Ramos (cell line): ENCODE data around the gene GCK.

Experiments
- in situ Hi-C: fragments of 300-500 bp; cut with MboI; formaldehyde crosslinking; loops from one replicate; pipeline ENCODE4 v1.14.3; 2022; ENCODE audit warnings: low sequenced_read_pairs; ENCODE audit not compliant: unreplicated experiment

Gene GCK

DNA sequence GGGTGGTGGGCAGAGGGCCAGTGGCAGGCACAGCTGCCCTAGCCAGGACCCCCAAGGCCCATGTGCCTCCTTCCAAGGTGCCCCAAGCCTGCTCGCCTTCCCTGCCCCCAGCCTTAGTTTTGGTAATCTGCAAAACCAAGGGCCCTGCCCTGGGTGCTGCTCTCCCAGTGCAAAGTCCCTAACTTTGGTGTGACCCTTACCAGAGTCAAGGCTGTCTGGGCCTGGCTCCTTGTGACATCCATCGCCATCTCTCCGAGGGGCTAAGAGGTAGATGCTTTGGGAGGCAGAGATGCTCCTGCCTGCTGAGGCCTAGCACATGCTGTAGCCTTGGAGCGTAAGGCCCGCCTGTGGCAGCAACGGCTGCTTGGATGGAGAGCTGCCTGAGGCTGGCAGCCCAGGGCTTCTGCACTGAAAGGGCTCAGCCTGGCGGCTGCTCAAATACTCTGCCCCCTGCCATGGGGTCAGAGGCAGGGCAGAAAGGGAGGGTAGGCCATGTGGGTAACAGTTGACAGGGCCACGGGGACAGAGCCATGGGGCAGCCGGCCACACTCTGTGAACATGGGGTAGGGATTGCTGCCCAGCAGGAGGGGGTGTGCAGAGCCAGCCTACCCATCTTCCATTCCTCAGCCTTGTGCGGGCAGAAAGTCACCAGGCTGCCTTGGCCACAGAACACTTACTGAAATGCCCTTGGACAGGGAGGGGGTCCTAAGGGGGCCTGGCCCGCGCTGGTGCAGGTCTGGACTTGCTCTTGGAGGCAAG lies 30.2 kb downstream of the GCK start:
- in situ Hi-C loops: no loop called here

DNA sequence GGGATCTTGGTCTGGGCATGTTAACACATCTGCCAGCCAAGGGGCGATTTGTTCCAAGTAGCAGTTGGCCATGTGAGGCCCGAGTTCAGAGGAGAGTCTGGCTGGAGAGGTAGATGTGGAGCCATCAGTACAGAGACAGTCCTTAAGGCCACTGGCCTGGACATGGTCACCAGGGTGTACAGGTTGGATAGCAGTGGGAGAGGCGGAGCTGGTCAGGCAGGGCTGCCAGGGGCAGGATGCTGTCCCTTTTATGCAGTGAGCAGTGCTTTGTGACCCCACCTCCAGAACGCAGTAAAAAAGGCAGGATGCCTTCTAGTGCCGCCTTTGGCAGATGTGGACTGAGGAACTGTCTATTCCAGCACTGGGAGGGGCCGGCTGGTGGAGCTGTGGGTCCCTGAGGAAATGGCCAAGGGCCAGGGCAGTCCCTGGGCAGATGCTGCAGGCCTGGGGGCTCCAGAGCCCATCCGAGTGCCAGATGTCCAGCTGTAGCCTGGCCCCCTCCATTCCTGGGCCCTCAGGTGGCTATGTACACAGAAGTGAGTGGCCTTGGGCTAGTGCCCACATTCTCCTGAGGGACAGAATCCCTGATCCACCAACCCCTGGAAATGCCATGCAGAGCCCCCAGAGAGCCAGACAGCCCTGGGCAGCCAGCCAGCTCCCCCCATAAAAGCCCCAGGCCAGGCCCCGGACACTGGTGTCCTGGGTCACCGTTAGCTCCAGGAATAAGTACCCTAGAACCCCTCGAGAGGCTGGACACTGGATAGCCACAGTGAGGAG lies 31.0 kb downstream of the GCK start:
- in situ Hi-C loops: no loop called here

DNA sequence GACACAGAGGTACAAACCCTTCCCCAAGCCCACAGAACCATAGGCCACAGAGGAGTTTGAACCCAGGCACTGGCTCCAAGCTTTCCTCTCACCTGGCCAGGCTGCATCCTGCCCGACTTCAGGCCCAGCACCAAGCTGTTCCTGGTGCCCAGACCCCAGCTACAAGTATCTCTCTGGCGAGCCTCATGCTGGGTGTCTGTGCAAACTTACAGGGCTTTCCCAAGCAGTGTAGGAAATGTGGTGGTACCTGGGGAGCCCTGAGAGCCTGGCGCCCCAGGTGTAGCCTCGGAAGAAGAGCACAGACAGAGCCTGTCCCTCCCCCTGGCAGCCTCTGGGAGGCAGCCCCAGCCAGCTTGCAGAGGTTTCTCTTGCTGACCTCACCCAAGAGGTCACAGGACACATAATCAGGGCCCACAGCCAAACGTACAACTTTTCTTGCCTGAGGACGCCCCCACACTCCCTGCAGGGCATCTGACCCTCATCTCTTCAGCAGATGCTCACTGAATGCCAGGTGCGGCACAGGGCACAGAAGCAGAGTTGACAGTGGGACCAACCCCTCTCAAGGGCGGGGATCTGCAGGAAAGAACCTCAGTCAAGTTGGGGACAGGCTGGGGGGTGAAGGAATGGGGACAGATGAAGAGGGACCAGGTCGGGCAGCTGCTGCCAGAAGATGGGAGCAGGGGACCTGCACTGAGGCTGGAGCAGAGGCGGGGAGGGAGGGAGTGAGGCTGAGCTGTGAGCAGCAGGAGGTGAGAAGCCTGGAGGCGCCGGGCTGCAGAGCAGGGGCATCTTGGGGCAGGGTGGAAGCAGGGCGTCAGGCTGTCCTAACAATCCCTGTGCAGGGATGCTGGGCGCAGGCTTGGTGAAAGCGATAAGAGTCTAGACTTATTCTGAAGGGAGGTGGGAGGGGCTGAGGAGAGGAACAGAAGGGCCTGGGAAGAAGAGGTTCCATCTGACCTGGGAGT lies 31.8 kb downstream of the GCK start:
- in situ Hi-C loops: no loop called here

DNA sequence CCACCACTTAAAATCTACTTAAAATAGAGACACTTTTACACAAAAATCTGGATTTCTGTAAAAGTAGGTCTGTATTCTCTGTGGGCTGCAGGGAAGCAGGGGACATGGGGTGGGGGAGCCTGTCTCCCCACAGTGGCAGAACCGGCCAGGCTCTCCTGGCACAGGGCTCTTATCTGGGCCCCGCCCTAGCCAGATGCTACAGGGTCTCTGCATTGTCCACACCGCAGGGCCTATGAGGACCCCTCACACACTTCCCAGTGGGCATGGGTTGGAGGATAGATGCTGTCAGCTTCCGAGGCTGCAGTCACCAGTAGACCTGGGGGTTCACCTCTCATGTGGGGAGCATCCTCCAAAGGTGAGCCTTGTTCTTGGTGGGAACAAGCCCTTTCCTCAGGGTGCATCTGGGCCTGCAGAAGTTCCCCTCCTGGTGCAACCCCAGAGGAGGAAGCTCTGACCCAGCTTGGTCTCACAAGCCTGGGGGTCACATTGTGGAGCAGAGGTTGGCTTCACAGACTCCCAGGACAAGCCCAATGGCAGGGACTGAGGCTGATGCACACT lies 32.7 kb downstream of the GCK start:
- in situ Hi-C loops: no loop called here

DNA sequence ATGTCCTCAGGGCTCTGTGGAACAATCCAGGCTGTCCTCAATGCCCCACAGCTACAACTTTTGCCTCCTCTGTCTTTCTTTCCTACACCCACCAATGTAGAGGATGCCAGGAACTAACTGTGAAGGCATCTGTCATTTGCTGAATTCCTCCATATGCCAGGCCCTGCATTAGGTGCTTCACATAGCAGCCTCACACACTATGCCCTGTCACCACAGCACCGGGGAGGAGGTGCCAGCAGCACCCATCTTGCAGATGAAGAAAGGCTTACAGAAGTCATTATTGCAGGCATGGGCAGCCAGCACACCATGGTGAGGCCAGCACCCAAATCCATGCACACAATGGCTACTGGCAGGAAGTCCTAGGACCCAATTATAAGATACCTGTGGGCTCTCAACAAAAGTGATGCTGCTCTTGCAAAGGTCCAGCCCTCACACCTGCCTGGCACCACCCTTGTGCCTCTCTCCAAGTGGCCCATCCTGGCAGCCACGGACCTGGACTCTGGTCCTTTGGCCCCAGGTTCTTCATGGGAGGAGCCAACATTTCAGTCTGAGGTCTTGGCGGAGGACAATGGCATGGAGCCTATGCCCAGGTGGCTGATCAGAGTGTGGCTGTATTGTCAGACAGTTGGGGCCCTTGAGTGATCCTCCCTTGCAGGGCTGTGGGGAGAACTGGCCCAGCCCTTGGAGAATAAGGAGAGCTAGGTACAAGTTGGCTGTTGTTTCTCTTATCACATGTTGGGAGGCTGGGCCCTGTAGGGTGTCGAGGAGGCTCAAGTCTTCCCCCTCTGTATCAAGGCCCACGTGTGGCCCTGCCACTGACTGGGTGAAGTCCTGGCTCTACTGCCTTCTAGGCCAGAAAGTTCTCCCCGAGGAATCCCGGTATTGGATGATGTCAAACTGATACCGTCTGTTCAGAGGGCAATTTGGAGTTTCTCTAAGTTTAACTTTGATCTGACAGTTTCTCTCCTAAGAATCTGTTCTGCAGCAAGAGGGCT lies 33.8 kb downstream of the GCK start:
- in situ Hi-C loops: no loop called here

DNA sequence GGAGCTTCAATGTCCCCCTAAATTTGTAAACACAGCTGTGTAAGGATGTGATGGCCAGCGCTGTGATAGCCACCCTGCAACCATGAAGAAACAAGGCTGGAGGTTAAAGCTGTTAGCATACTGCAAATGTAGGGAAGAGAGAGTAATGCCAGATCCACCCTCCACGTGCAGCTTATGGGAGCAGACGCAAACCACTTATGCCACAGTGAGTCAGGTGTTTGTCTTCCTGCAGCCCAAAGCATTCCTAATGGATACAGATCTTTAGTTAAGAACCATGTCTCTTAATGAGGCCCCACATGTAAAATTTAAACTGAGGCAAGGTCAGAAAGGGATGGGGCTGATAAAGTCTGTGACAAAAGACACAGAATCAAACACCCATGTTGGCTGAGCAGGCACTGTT lies 34.5 kb downstream of the GCK start:
- in situ Hi-C loops: no loop called here

DNA sequence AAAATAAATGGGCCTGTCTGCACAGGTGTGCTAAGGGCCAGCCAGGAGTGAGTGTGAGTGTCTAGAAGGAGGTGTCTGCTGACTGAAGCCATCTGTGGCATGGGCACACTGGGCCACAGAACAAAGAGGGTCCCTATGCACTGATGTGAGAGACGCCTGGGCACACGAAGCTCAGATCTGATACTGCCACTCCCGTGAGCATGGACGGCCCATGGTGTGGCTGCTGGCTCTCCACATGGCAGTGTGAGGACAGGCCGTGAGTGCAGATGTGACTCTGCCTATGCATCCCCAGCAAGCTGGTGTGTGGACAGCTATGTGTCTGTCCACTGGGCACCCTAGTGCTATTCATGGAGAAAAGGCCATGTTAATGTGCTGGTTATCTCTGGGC lies 35.3 kb downstream of the GCK start:
- in situ Hi-C loops: no loop called here

DNA sequence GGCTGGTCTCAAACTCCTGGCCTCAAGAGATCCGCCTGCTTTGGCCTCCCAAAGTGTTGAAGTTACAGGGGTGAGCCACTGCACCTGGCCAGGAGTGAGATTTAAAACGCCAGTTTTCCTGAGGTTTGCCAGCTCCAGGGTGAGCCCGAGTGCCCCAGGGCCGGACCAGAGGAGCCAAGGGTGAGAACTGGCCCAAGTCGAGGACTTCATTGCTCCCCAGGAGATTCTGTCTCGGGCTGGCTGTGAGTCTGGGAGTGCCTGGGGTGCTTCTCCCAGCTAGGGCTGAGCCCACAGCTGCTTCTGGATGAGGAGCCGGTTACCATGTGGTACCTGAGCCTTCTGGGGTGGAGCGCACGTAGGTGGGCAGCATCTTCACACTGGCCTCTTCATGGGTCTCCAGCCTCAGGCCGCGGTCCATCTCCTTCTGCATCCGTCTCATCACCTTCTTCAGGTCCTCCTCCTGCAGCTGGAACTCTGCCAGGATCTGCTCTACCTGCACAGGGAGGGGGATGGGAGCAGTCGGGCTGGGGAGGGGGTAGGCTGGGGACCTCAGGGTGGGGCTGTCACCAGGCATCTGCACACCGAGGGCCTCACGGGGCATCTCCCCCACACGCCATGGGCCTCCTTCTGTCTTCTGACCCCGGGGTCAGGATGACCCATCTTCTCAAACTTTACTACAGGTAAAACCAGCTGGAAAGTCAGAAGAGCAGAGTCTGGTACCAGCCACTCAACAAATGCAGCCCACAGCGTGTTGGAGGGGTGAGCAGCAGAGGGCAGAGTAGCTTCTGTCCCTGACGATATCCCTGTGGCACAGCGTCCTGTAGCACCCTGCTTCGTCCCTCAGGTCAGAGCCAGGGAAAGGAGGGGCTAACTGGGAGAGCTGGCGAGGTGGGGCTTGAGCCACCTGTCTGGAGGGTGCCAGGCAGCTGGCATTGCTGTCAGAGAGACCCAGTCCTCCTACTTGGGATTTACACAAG lies 36.0 kb downstream of the GCK start:
- in situ Hi-C loops: no loop called here

DNA sequence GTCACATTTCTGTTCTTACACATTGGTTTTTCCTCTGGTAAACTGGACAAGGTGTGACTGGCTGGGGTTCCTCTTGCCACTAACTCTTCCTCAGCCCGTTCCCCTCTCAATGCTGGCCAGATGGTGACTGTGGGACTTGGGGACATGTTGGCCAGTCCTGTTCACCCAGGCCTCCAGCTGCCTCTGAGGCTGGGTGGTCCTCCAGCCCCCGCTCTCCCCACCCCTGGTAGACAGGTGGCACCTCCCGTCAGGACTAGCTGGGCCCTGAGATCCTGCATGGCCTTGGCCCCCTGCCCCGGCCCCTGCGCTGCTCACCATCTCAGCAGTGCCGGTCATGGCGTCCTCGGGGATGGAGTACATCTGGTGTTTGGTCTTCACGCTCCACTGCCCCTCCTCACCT lies 37.3 kb downstream of the GCK start:
- in situ Hi-C loops: no loop called here

DNA sequence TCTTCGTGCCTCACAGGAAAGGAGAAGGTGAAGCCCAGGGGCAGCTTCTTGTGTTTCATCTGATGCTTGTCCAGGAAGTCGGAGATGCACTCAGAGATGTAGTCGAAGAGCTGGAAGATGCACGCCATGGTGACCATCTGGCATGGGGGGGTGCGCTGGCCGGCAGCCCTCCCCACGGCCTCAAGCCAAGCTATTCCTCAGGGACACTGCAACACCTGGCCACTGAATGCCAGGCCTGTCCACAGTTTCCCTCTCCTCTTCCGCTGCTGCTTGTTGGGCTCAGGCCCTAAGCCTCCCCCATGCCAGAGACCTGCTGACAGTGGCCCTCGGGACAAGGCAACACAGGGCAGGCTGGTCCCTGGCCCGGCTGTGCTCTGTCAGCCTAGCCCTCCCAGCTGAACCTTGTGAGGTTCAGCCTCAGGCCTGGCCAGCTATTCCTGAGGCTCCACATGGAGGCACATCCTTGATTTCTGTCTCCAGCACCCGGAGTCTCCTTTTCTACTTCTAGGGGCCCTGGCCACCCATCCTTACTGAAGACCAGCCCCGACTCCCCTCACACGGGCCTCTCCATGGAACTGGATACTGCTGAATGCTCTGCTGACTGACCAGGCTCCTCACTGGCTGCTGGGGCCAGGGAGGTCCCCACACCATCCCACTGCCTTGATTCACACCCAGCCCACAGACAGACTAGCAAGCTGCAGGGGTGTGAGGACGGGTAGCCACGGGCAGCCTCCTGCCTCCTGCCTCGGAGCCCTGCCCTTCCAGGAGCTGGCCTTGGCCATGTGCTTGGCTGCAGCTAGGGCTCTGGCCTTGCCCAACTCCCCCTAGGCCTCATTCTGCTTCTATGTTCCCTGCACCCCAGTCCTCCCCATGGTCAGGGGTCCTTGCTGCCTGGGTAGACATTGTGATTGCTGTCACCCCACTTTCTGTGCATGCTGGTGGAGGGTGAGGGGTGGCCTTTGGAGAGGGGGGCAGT lies 38.0 kb downstream of the GCK start:
- in situ Hi-C loops: no loop called here

DNA sequence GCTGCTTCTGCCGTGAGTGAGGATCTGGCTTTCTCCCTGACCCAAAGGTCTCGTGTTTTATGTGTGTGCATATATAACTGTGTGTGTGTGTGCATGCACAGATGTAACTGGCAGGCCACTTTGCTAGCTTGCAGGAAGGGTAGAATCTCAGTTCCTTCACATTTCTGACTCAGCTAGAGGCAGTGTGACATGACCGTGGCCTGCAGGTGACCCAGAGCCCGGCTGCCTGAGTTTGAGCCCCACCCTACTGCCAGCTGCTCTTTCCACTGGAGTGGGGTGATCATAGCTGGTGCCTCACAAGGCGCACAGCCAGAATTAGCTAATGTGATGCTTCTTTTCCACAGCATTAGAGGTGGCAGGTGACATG lies 38.8 kb downstream of the GCK start:
- in situ Hi-C loops: no loop called here

DNA sequence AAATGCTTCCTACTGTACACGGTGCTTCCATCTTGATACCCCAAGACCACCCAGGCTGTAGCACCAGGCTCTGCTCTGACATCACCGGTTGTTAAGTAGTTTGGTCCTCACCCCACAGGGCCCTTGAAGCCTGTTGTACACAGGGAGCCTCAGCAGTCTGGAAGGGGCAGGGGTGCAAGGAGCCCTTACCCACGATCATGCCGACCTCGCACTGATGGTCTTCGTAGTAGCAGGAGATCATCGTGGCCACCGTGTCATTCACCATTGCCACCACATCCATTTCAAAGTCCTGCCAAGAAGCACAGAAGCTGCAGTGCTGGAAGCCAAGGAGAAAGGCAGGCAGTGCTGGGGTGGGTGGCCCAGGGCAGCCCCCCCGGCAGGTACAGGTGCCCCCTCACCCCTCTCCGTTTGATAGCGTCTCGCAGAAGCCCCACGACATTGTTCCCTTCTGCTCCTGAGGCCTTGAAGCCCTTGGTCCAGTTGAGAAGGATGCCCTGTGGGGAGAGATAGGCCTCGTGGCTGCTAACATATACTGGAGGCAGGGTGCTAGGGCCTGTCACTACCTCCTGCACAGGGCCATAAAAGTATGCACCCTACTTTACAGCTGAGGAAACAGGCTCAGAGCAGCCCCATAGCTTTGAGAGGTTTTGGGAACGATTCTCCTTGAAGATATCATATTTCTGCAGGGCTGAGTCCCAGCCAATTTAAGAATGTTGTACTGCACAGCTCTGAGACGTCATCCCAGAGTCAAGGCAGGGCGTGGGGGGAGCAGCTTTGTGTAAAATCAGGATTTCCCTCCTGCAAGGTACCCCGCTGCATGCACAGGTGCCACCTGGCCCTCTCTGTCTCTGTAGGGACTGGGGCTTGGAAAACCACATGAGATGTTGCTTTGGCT lies 39.4 kb downstream of the GCK start:
- in situ Hi-C loops: no loop called here

DNA sequence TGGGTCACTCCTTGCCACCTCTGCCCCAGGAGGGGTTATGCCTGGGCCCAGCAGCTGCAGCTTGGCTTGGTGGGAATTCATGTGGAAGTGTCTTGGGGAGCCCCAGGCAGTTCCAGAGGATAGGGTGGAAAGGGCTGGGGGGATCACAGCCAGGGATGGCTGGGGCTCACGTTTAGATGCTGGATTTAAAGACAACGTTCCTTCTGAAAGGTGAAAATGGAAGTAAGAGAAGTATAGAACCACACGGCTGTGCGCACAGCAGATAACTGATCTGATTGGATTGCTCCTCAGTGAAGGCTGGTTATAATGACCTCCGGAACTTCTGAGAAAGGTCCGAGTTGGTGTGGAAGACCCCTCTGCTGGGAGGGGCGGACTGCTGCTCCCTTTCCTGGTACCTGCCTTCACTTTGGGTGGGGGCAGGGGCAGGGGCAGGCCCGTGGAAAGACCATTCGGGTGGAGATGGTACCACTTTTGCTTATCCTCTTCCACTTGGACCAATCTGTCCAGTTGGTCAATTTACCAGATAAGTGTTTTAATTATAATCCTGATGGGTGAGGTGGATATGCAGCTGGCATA lies 40.2 kb downstream of the GCK start:
- in situ Hi-C loops: no loop called here

DNA sequence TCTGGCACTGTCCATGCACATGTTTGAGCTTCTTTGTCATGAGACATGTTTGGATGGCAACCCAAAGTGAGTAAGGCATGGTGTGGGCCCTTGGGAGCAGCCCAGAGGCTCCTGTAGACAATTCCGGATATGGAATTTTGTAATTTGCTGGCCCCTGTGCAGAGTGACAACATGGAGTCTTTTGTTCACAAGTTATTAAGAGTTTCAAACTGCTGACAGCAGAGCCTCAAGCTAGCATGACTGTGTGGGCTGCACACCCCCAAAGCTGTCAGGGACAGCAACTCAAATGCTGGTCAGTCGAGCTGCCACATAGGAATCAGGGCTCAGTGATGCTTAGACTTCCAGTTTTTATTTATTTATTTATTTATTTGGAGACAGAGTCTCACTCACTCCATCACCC lies 41.1 kb downstream of the GCK start:
- in situ Hi-C loops: no loop called here

DNA sequence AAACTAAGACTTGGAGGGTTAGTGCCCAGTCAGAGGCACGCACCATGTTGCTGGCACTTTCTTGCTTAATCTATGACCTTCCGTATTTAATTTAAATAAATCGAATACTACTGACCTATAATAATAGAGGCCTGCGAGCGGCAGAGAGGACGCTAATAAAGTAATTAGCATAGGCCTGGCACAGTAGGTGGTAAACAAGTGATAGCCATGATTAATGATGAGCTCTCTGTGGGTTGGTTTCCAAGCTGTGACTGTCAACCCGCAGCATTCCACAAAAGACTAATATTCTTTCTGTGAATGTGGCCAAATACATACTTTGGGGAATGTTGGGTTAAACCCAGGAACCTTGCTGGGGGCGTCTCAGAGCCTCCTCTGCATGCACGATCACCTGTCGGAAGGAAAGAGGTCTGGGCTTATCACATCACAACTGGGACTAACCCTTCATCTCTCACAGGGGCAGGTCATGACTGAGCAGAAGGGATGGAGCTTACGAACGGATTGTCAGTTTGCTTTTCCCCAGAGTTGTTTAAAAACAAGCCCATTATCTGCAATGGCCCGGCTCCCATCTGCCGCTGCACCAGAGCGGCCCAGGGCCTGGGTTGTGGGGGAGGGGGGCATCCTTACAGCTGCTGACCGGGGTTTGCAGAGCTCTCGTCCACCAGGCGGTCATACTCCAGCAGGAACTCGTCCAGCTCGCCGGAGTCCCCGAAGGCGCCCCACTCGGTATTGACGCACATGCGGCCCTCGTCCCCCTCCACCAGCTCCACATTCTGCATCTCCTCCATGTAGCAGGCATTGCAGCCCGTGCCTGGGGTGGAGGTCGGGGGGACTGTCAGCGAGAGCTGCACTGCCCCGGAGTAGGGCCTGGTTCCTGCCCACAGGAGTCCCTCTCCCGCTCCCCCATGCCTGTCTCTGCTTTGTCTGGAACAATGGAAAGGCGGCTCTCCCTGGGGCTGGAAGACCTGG lies 41.9 kb downstream of the GCK start:
- in situ Hi-C loops: no loop called here
